ENCODE results near the gene HINT1.
"Not testable (repeated sequence)": the region's sequence is repeated elsewhere in the genome, so short reads cannot be mapped to it uniquely, and the experiment has no call there.

Gene HINT1

DNA sequence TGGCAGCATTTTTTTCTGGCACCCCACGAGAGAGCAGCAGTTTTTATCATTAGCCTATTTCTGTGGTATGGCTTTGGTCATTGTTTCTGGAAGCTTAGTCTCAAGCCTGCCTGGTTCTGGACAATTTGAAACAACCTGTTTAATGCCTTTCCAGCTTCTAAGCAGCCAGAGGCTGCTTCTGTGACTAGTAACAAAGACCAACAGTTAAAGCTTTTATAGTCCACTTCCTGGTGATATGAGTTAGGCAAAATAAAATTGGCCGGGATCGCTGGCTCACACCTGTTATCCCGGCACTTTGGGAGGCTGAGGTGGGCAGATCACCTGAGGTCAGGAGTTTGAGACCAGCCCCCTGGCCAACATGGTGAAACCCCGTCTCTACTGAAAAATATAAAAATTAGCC lies 29.7 kb upstream of the HINT1 start:
- no peak for DNase-seq (ENCODE audit: extremely low read depth, low read depth)
- TF ChIP-seq CTCF (IDR thresholded peaks at IDR 0.05; ENCODE audit: low read depth, low read length), result no peak

DNA sequence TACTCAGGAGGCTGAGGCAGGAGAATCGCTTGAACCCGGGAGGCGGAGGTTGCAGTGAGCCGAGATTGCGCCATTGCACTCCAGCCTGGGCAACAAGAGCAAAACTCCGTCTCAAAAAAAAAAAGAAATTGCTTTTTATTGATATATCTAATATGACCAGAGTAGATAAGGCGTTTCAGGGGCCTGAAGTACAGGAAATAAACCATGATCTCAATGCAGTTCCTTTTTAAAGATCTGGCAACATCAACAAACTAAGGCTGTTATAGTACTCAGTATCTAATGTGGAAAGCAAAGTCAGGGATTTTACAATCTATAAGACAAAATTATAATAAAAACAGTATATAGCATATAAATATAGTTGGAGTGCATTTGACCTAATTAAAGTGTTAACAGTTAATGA lies 28.8 kb upstream of the HINT1 start:
- DNase-seq (ENCODE audit: extremely low read depth, low read depth), result not testable (repeated sequence)

DNA sequence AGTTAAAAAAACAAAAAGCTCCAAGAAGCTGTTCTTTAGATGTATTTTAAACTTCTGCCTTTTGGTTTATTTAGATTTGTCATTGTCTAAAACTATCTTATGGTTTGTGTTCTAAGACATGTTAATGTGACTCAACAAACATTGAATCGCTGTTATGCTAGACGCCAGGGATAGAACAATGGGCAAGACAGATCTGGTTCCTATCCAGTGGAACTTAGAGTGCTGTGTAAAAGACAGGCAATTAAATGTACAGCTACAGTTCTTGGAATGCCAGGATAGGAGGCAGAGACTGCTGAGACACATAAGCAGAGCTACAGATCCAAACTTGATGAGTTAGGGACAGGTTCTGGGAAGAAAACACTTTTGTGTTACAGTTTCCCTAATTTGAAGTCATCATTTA lies 28.1 kb upstream of the HINT1 start:
- no peak for TF ChIP-seq CTCF (IDR thresholded peaks at IDR 0.05; ENCODE audit: low read depth, low read length)
- no peak for DNase-seq (ENCODE audit: extremely low read depth, low read depth)

GRCh38 chr5:131186561-131187256 lies 21.7 kb upstream of the HINT1 start:
- TF ChIP-seq CTCF (IDR thresholded peaks at IDR 0.05; ENCODE audit: low read depth, low read length), result no peak
- no peak for DNase-seq (ENCODE audit: extremely low read depth, low read depth)

DNA sequence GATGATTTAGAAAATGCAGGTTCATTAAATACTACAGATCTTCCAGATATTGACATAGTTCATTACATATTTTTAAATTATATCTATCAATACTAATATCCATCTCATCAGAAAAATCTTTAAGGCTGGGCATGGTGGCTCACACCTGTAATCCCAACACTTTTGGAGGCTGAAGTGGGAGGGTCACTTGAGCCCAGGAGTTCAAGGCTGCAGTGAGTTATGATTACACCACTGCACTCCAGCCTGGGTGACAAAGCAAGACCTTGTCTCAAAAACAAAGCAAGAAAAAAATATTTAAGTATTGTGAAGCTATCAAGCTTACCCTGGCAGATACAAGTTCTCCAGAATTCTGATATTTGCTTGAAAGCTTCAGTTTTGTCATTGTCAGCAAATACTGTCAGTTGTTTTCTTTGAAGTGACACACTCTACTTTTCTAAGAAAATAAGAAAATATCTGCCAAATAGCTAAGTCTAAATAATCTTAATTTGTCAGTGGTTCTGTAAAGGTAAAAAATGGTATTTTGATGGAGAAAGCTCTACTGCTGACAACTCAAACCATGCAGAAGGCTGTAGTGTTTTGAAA lies 20.6 kb upstream of the HINT1 start:
- no peak for DNase-seq (ENCODE audit: extremely low read depth, low read depth)

GRCh38 chr5:131182839-131183238 lies 17.8 kb upstream of the HINT1 start:
- no peak for TF ChIP-seq CTCF (IDR thresholded peaks at IDR 0.05; ENCODE audit: low read depth, low read length)
- DNase-seq (ENCODE audit: extremely low read depth, low read depth), result no peak

More for the DNA sequence above, 20.6 kb upstream of the HINT1 start:
- no peak for TF ChIP-seq CTCF (IDR thresholded peaks at IDR 0.05; ENCODE audit: low read depth, low read length)

DNA sequence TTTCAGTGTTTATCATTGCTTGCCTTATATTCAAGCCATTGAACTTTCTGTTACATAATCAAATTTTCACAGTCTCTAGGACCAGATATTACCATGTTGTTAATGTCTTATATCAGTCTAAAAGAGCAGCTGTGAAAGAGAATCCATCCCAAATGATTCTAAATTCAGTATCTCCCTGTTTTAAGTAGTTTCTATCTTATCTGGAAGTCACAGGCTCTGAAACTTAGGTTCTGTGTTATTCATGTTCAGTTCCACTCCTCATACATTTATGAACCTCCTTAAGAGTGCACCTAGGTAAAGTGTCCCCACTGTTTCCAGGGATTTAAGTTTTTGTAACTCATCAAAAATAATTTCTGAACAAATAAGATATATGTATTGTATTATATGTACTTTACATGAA lies 15.4 kb upstream of the HINT1 start:
- DNase-seq (ENCODE audit: extremely low read depth, low read depth), result no peak
- TF ChIP-seq CTCF (IDR thresholded peaks at IDR 0.05; ENCODE audit: low read depth, low read length), result no peak

All from AG09319 (cell line).